ENCODE data around the gene KPNA6.

KPNA6 gene

GRCh38 chr1:32094746-32095521, 12.9 kb upstream of the KPNA6 start:
- H3F3A ChIP-seq (ENCODE audit: insufficient read depth, low read length): no peaks in the 10 kb centered on the region
- no peaks in the 10 kb centered on the region for H3K79me2 ChIP-seq (ENCODE audit: insufficient read depth, low read length)
- H3K27me3 ChIP-seq (ENCODE audit: insufficient read depth, low read length): no peaks in the 10 kb centered on the region
- no peak overlapping the region for H3K27ac ChIP-seq (ENCODE audit: low read depth, low read length, poor library complexity, severe bottlenecking)
- no peak overlapping the region for H3K4me2 ChIP-seq (ENCODE audit: low read length)
- no peak overlapping the region for H2AFZ ChIP-seq (ENCODE audit: low read length)
- H3K9ac ChIP-seq (ENCODE audit: low read length): no peak overlapping the region
- no peaks in the 10 kb centered on the region for H4K20me1 ChIP-seq (ENCODE audit: insufficient read depth, low read length)
- no peaks in the 10 kb centered on the region for H3K4me1 ChIP-seq (ENCODE audit: insufficient read depth, low read length, severe bottlenecking)
- TF ChIP-seq EZH2 (IDR thresholded peaks at IDR 0.05; ENCODE audit: borderline replicate concordance, low read length): no peak
- TF ChIP-seq CTCF (IDR thresholded peaks at IDR 0.05; ENCODE audit: low read length): no peak
- H3K4me3 ChIP-seq (ENCODE audit: low read depth, low read length, poor library complexity, severe bottlenecking): no peak overlapping the region
- H3K9me3 ChIP-seq (ENCODE audit: low read length): no peaks in the 10 kb centered on the region
- H3K36me3 ChIP-seq (ENCODE audit: insufficient read depth, low read length): peaks cover 48% of the 10 kb centered on the region
- H3K9me2 ChIP-seq (ENCODE audit: low read depth, low read length): no peaks in the 10 kb centered on the region

- Histone ChIP-seq H3K9ac (ENCODE audit: low read length) (no peak overlapping the region), H3K4me3 (ENCODE audit: low read depth, low read length, poor library complexity, severe bottlenecking) (no peak overlapping the region), H3K27ac (ENCODE audit: low read depth, low read length, poor library complexity, severe bottlenecking) (no peak overlapping the region), H3K9me2 (ENCODE audit: low read depth, low read length) (no peaks in the 10 kb centered on the region), H3F3A (ENCODE audit: insufficient read depth, low read length) (no peaks in the 10 kb centered on the region), H3K4me1 (ENCODE audit: insufficient read depth, low read length, severe bottlenecking) (no peaks in the 10 kb centered on the region), H3K9me3 (ENCODE audit: low read length) (no peaks in the 10 kb centered on the region), H4K20me1 (ENCODE audit: insufficient read depth, low read length) (no peaks in the 10 kb centered on the region), H3K79me2 (ENCODE audit: insufficient read depth, low read length) (no peaks in the 10 kb centered on the region), H3K36me3 (ENCODE audit: insufficient read depth, low read length) (peaks cover 60% of the 10 kb centered on the region), H3K27me3 (ENCODE audit: insufficient read depth, low read length) (no peaks in the 10 kb centered on the region), H3K4me2 (ENCODE audit: low read length) (no peak overlapping the region), H2AFZ (ENCODE audit: low read length) (no peak overlapping the region)
- TF ChIP-seq EZH2 (IDR thresholded peaks at IDR 0.05; ENCODE audit: borderline replicate concordance, low read length): no peak
- TF ChIP-seq CTCF (IDR thresholded peaks at IDR 0.05; ENCODE audit: low read length): no peak
Measured at GRCh38 chr1:32099426-32099825, 8.4 kb upstream of the KPNA6 start.

GRCh38 chr1:32100359-32100758, 7.5 kb upstream of the KPNA6 start:
- H3K27me3 ChIP-seq (ENCODE audit: insufficient read depth, low read length): no peaks in the 10 kb centered on the region
- H3K36me3 ChIP-seq (ENCODE audit: insufficient read depth, low read length): peaks cover 51% of the 10 kb centered on the region
- H2AFZ ChIP-seq (ENCODE audit: low read length): no peak overlapping the region
- H3K79me2 ChIP-seq (ENCODE audit: insufficient read depth, low read length): no peaks in the 10 kb centered on the region
- H3K9ac ChIP-seq (ENCODE audit: low read length): no peak overlapping the region
- H3K4me1 ChIP-seq (ENCODE audit: insufficient read depth, low read length, severe bottlenecking): no peaks in the 10 kb centered on the region
- no peak overlapping the region for H3K4me3 ChIP-seq (ENCODE audit: low read depth, low read length, poor library complexity, severe bottlenecking)
- TF ChIP-seq EZH2 (IDR thresholded peaks at IDR 0.05; ENCODE audit: borderline replicate concordance, low read length) (no peak), CTCF (IDR thresholded peaks at IDR 0.05; ENCODE audit: low read length) (no peak)
- H4K20me1 ChIP-seq (ENCODE audit: insufficient read depth, low read length): no peaks in the 10 kb centered on the region
- H3K4me2 ChIP-seq (ENCODE audit: low read length): no peak overlapping the region
- H3K27ac ChIP-seq (ENCODE audit: low read depth, low read length, poor library complexity, severe bottlenecking): no peak overlapping the region
- H3K9me2 ChIP-seq (ENCODE audit: low read depth, low read length): no peaks in the 10 kb centered on the region
- no peaks in the 10 kb centered on the region for H3F3A ChIP-seq (ENCODE audit: insufficient read depth, low read length)
- H3K9me3 ChIP-seq (ENCODE audit: low read length): no peaks in the 10 kb centered on the region
